SKM-1 (cell line): ENCODE results near the gene CREG2.

Source experiments
- DNase-seq: peaks from one replicate; lab custom pipeline; 2025; ENCODE audit not compliant: unreplicated experiment; lab: John Stamatoyannopoulos, UW

The CREG2 gene

GRCh38 chr2:101409699-101410098 is 22.4 kb upstream of the CREG2 start:
- DNase-seq, result no peak

GRCh38 chr2:101408925-101409324 is 21.6 kb upstream of the CREG2 start:
- no peak for DNase-seq

- DNase-seq, result no peak
Measured at GRCh38 chr2:101405351-101405899, 18.1 kb upstream of the CREG2 start.

GRCh38 chr2:101403745-101404144 is 16.4 kb upstream of the CREG2 start:
- no peak for DNase-seq

GRCh38 chr2:101402630-101403029 is 15.3 kb upstream of the CREG2 start:
- DNase-seq, result no peak

- no peak for DNase-seq
Measured at GRCh38 chr2:101401906-101402305, 14.6 kb upstream of the CREG2 start.

- no peak for DNase-seq
Measured at GRCh38 chr2:101401326-101401665, 14.0 kb upstream of the CREG2 start.

- DNase-seq, result no peak
Measured at GRCh38 chr2:101400506-101401325, 13.4 kb upstream of the CREG2 start.

GRCh38 chr2:101400048-101400447 is 12.7 kb upstream of the CREG2 start:
- DNase-seq, result no peak

GRCh38 chr2:101399021-101399799 is 11.9 kb upstream of the CREG2 start:
- no peak for DNase-seq

GRCh38 chr2:101398116-101398821 is 11.0 kb upstream of the CREG2 start:
- DNase-seq, result no peak

GRCh38 chr2:101396316-101396717 is 9.0 kb upstream of the CREG2 start:
- DNase-seq, result no peak

GRCh38 chr2:101395545-101396315 is 8.4 kb upstream of the CREG2 start:
- DNase-seq, result no peak

- no peak for DNase-seq
Measured at GRCh38 chr2:101388232-101388631, 929 bp upstream of the CREG2 start.

GRCh38 chr2:101386599-101387150 is 628 bp downstream of the CREG2 start:
- no peak for DNase-seq

- DNase-seq, result no peak
Measured at GRCh38 chr2:101383016-101383541, 4.2 kb downstream of the CREG2 start.

- DNase-seq, result no peak
Measured at GRCh38 chr2:101382442-101382841, 4.9 kb downstream of the CREG2 start.

GRCh38 chr2:101380376-101380775 is 6.9 kb downstream of the CREG2 start:
- no peak for DNase-seq

- no peak for DNase-seq
Measured at GRCh38 chr2:101379091-101379490, 8.2 kb downstream of the CREG2 start.

GRCh38 chr2:101375653-101376052 is 11.7 kb downstream of the CREG2 start:
- DNase-seq, result no peak
